Esophagus muscularis mucosa (tissue), 3 donors: ENCODE results near the gene LMO7.

Experiments
- CTCF ChIP-seq, 3 experiments: fragments of 200-600 bp in 2 of 3; fragments of 450-650 bp in 1 of 3; sonication (generic) in 2 of 3; IDR thresholded peaks; one replicate each; pipeline ENCODE4 v1.5.1; 2017 to 2019; ENCODE audit warnings: antibody characterized with exemption in 3 of 3, mild to moderate bottlenecking in 2 of 3, moderate library complexity in 1 of 3
- POLR2A ChIP-seq: fragments of 450-650 bp; IDR thresholded peaks from one replicate; pipeline ENCODE4 v1.6.1; 2017; ENCODE audit warnings: antibody characterized with exemption, moderate library complexity, mild to moderate bottlenecking, low read depth

- TF ChIP-seq POLR2A (no peak), CTCF (IDR thresholded peaks at IDR 0.05) (no peak)
These were observed 228.6 kb downstream of the LMO7 start for GRCh38 chr13:75864718-75865117.
